H9 (cell line): Measurements from ENCODE around the gene HCRTR2. TPM values are rescaled to one million over a fixed set of nuclear protein-coding genes. Genes with fewer than 3 reads are reported as not detected.

Source experiments
- DNase-seq: peaks from one replicate; pipeline ENCODE4 v3.0.0-alpha.2; 2017
- H2AFZ ChIP-seq: one replicate; pipeline ENCODE4 v1.6.1; 2013; ENCODE audit warnings: mild to moderate bottlenecking, low read length, control low read depth, moderate library complexity
- H2AK5ac ChIP-seq: 2 replicates; pipeline ENCODE4 v1.6.1; 2013; ENCODE audit warnings: low read length, control low read depth, mixed read lengths; ENCODE audit not compliant: insufficient read length
- H2BK120ac ChIP-seq: one replicate; pipeline ENCODE4 v1.6.1; 2013; ENCODE audit warnings: low read depth, mild to moderate bottlenecking, low read length, control low read depth, inconsistent platforms; ENCODE audit not compliant: poor library complexity, severe bottlenecking
- H2BK12ac ChIP-seq: 2 replicates; pipeline ENCODE4 v1.6.1; 2013; ENCODE audit warnings: low read length, control low read depth, mixed read lengths, low read depth; ENCODE audit not compliant: insufficient read length
- H2BK15ac ChIP-seq: 2 replicates; pipeline ENCODE4 v1.6.1; 2013; ENCODE audit warnings: low read depth, low read length, control low read depth
- H2BK20ac ChIP-seq: one replicate; pipeline ENCODE4 v1.6.1; 2013; ENCODE audit warnings: low read depth, mild to moderate bottlenecking, low read length, control low read depth, inconsistent platforms; ENCODE audit not compliant: poor library complexity, severe bottlenecking
- H2BK5ac ChIP-seq: 2 replicates; pipeline ENCODE4 v1.6.1; 2013; ENCODE audit warnings: low read length, control low read depth, mixed read lengths; ENCODE audit not compliant: insufficient read length
- H3K14ac ChIP-seq: 2 replicates; pipeline ENCODE4 v1.6.1; 2013; ENCODE audit warnings: low read length, control low read depth; ENCODE audit not compliant: insufficient read depth
- H3K18ac ChIP-seq: 2 replicates; pipeline ENCODE4 v1.6.1; 2013; ENCODE audit warnings: low read depth, mild to moderate bottlenecking, mixed read lengths, low read length, control low read depth; ENCODE audit not compliant: insufficient read length
- H3K23ac ChIP-seq: 2 replicates; pipeline ENCODE4 v1.6.1; 2013; ENCODE audit warnings: low read length, control low read depth, mixed read lengths, low read depth; ENCODE audit not compliant: insufficient read length
- H3K23me2 ChIP-seq: 2 replicates; pipeline ENCODE4 v1.6.1; 2013; ENCODE audit warnings: low read depth, mild to moderate bottlenecking, mixed read lengths, low read length, control low read depth; ENCODE audit not compliant: insufficient read length, poor library complexity, severe bottlenecking
- H3K27ac ChIP-seq: 2 replicates; pipeline ENCODE4 v1.5.1; 2013; ENCODE audit warnings: low read length, control low read depth, mixed read lengths, low read depth; ENCODE audit not compliant: insufficient read length
- H3K27me3 ChIP-seq: 2 replicates; pipeline ENCODE4 v1.6.1; 2013; ENCODE audit warnings: low read length, control low read depth, inconsistent platforms; ENCODE audit not compliant: insufficient read depth
- H3K4ac ChIP-seq: 2 replicates; pipeline ENCODE4 v1.6.1; 2013; ENCODE audit warnings: low read depth, mild to moderate bottlenecking, control low read depth, inconsistent platforms, low read length, moderate library complexity
- H3K4me1 ChIP-seq: 2 replicates; pipeline ENCODE4 v1.6.1; 2013; ENCODE audit warnings: low read length, control low read depth, inconsistent platforms; ENCODE audit not compliant: insufficient read depth
- H3K4me2 ChIP-seq: 2 replicates; pipeline ENCODE4 v1.6.1; 2013; ENCODE audit warnings: low read length, control low read depth, mixed read lengths; ENCODE audit not compliant: insufficient read length, insufficient read depth
- H3K56ac ChIP-seq: 2 replicates; pipeline ENCODE4 v1.6.1; 2013; ENCODE audit warnings: low read depth, mild to moderate bottlenecking, mixed read lengths, low read length, control low read depth; ENCODE audit not compliant: insufficient read length
- H3K79me1 ChIP-seq: 2 replicates; pipeline ENCODE4 v1.6.1; 2013; ENCODE audit warnings: low read depth, mild to moderate bottlenecking, moderate library complexity, low read length, control low read depth, inconsistent platforms; ENCODE audit not compliant: insufficient read depth, poor library complexity, severe bottlenecking
- H3K79me2 ChIP-seq: 2 replicates; pipeline ENCODE4 v1.6.1; 2013; ENCODE audit warnings: low read length, control low read depth, inconsistent platforms; ENCODE audit not compliant: insufficient read depth
- H3K9ac ChIP-seq: 2 replicates; pipeline ENCODE4 v1.6.1; 2013; ENCODE audit warnings: low read length, control low read depth, mixed read lengths; ENCODE audit not compliant: insufficient read length; ENCODE audit errors: extremely low read depth
- H3K9me3 ChIP-seq: one replicate; pipeline ENCODE4 v1.6.1; 2013; ENCODE audit warnings: low read depth, low read length, inconsistent platforms; ENCODE audit not compliant: control insufficient read depth
- H3T11ph ChIP-seq: one replicate; pipeline ENCODE4 v1.6.1; 2013; ENCODE audit warnings: mild to moderate bottlenecking, low read length, control low read depth, inconsistent platforms
- H4K20me1 ChIP-seq: one replicate; pipeline ENCODE4 v1.6.1; 2013; ENCODE audit not compliant: control insufficient read depth, insufficient read length, insufficient read depth
- H4K5ac ChIP-seq: 2 replicates; pipeline ENCODE4 v1.6.1; 2013; ENCODE audit warnings: low read depth, mild to moderate bottlenecking, mixed read lengths, low read length, control low read depth; ENCODE audit not compliant: insufficient read length
- H4K8ac ChIP-seq: replicated peaks from 2 replicates; pipeline ENCODE4 v1.6.1; 2013; ENCODE audit warnings: low read length, control low read depth, mixed read lengths, low read depth; ENCODE audit not compliant: insufficient read length
- H4K91ac ChIP-seq: 2 replicates; pipeline ENCODE4 v1.6.1; 2013; ENCODE audit warnings: low read depth, mild to moderate bottlenecking, moderate library complexity, mixed read lengths, low read length, control low read depth; ENCODE audit not compliant: insufficient read length
- H3K27ac Mint-ChIP-seq, 3 experiments: 2 replicates in 2 of 3; 3 replicates in 1 of 3; pipeline ENCODE4 v1.8.0; 2020 to 2021; ENCODE audit warnings: mixed read lengths in 3 of 3, mild to moderate bottlenecking in 1 of 3, moderate library complexity in 1 of 3
- H3K27me3 Mint-ChIP-seq: 2 replicates; pipeline ENCODE4 v1.8.0; 2021; ENCODE audit warnings: low read depth, mild to moderate bottlenecking, moderate library complexity, mixed read lengths
- H3K36me3 Mint-ChIP-seq, 3 experiments: 2 replicates in 2 of 3; 3 replicates in 1 of 3; pipeline ENCODE4 v1.8.0; 2020 to 2021; ENCODE audit warnings: low read depth in 3 of 3, mixed read lengths in 3 of 3; ENCODE audit not compliant: insufficient read depth in 1 of 3
- H3K4me1 Mint-ChIP-seq, 2 experiments: 2 replicates each; pipeline ENCODE4 v1.8.0; 2020; ENCODE audit warnings: mixed read lengths in 2 of 2
- H3K4me3 Mint-ChIP-seq, 2 experiments: 2 replicates in 1 of 2; 3 replicates in 1 of 2; pipeline ENCODE4 v1.8.0; 2020 to 2021; ENCODE audit warnings: mild to moderate bottlenecking in 2 of 2, mixed read lengths in 2 of 2, moderate library complexity in 1 of 2
- H3K9me3 Mint-ChIP-seq, 2 experiments: 2 replicates in 1 of 2; 3 replicates in 1 of 2; pipeline ENCODE4 v1.8.0; 2020; ENCODE audit warnings: mild to moderate bottlenecking in 2 of 2, mixed read lengths in 2 of 2, moderate library complexity in 1 of 2
- CTCF ChIP-seq: fragments of 200-600 bp; sonication (generic); conservative IDR thresholded peaks from 3 replicates; pipeline ENCODE4 v1.8.0; 2021; ENCODE audit warnings: antibody characterized with exemption, mild to moderate bottlenecking
- WGBS: extraction: QIAGEN DNeasy Blood & Tissue Kit; methylation state at CpG from one replicate; pipeline ENCODE4 v1.1.7; 2013; ENCODE audit warnings: missing lambda C conversion rate, low lambda C conversion rate, mixed read lengths; ENCODE audit not compliant: insufficient read length; ENCODE audit errors: extremely low coverage; 5-methylcytosine and 5-hydroxymethylcytosine counted together
- total RNA-seq: library from RNA; stranded (reverse); gene quantifications from 2 replicates; pipeline ENCODE4 v1.2.1, GENCODE V29; 2021

HCRTR2 gene
- total RNA-seq, 1 experiment from 2014 or later, result not detected

- Histone ChIP-seq H3K4ac (no peak overlapping the region), H4K8ac (no peak overlapping the region), H3K27ac (no peak overlapping the region), H3K4me1 (no peaks in the 10 kb centered on the region; the same call in 1 of the 2 replicates), H2AFZ (no peak overlapping the region), H3K9me3 (no peaks in the 10 kb centered on the region), H3K27me3 (no peaks in the 10 kb centered on the region), H3K79me2 (no peaks in the 10 kb centered on the region), H3K23ac (no peak overlapping the region), H3K56ac (no peak overlapping the region), H3K14ac (no peak overlapping the region), H2BK5ac (no peak overlapping the region), H3K4me2 (no peak overlapping the region), H2BK20ac (no peak overlapping the region), H2BK120ac (no peak overlapping the region), H3K9ac (no peak overlapping the region), H2BK12ac (no peak overlapping the region), H3K18ac (no peak overlapping the region), H4K91ac (no peak overlapping the region), H3K23me2 (no peaks in the 10 kb centered on the region), H3K79me1 (no peaks in the 10 kb centered on the region), H2AK5ac (no peak overlapping the region), H3T11ph (no peak overlapping the region), H4K5ac (no peak overlapping the region), H4K20me1 (no peaks in the 10 kb centered on the region), H2BK15ac (no peak overlapping the region)
- DNase-seq, result no peak
- no peak overlapping the region for H3K4me3 Mint-ChIP-seq
- H3K36me3 Mint-ChIP-seq, result no peaks in the 10 kb centered on the region
- H3K27me3 Mint-ChIP-seq, result no peaks in the 10 kb centered on the region
- WGBS, result no CpG with 5 or more reads among the region's 10 CpGs
- H3K9me3 Mint-ChIP-seq, result no peaks in the 10 kb centered on the region
- H3K27ac Mint-ChIP-seq, result peak overlapping the region in 1 of 3 experiments; percentile 89; a peak in 1 of 7 replicates
- TF ChIP-seq CTCF, result no peak
- peaks cover 11 to 13% of the 10 kb centered on the region in 2 experiments for H3K4me1 Mint-ChIP-seq
Observed at GRCh38 chr6:55255113-55255512, 80.8 kb downstream of the HCRTR2 start.
